HG02588 (cell line): ENCODE measurements around the gene PCNX1.
"Not testable (repeated sequence)": the region's sequence is repeated elsewhere in the genome, so short reads cannot be mapped to it uniquely, and the experiment has no call there.

ENCODE experiments used
- ATAC-seq: cut with Tn5 transposase; IDR thresholded peaks from one replicate; pipeline ENCODE4 v1.9.1; 2021; ENCODE audit warnings: mild to moderate bottlenecking, moderate library complexity; ENCODE audit not compliant: unreplicated experiment

PCNX1 gene

GRCh38 chr14:71063351-71063750, 156.1 kb downstream of the PCNX1 start:
- no peak for ATAC-seq

DNA sequence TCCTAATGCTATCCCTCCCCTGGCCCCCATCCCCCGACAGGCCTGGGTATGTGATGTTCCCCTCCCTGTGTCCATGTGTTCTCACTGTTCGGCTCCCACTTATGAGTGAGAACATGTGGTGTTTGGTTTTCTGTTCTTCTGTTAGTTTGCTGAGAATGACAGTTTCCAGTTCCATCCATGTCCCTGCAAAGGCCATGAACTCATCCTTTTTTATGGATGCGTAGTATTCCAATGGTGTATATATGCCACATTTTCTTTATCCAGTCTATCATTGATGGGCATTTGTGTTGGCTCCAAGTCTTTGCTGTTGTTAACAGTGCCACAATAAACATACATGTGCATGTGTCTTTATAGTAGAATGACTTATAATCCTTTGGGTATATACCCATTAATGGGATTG, 157.5 kb downstream of the PCNX1 start:
- not testable (repeated sequence) for ATAC-seq

DNA sequence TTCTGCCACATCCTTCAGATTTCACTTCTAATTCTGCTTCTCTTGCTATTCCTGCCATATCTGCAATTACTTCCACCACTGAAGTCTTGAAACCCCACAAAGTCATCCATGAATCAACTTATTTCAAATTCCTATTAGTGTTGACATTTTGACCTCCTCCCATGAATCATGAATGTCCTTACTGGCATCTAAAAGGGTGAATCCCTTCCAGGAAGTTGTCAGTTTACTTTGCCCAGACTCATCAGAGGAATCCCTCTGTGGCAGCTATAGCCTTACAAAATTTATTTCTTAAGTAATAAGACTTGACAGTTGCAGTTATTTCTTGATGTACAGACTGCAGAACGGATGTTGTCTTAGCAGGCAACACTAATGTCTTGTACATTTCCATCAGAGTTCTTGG, 162.9 kb downstream of the PCNX1 start:
- ATAC-seq: no peak

- no peak for ATAC-seq
Measured at GRCh38 chr14:71071042-71071441, 163.8 kb downstream of the PCNX1 start.

DNA sequence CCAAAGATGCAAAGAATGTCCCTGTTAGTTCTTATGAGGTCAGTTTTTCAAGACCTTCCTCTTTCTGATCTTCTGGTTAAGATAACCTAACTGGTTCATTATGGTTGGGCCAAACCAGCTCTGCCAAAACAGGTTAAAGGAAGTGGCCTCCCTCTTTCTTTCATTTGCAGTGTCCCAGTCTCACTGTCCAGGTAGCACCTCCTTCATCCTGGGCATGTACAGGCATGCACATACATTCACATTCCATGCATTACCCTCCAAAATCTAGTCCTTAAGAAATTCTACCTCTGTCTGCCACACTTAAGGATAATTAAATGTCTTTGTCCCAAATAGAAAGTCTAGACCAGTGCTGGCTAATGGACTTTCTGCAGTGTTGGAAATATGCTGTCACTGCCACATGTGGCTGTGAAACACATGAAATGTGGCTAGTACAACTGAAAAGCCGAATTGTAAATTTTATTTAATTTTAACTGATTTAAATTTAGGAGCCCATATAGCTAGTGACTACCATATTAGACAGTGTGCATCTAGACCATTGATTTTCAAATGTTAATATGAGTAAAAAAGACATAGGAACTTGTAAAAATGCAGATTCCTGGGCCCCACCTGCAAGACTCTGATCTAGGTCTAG, 169.3 kb downstream of the PCNX1 start:
- ATAC-seq: no peak

DNA sequence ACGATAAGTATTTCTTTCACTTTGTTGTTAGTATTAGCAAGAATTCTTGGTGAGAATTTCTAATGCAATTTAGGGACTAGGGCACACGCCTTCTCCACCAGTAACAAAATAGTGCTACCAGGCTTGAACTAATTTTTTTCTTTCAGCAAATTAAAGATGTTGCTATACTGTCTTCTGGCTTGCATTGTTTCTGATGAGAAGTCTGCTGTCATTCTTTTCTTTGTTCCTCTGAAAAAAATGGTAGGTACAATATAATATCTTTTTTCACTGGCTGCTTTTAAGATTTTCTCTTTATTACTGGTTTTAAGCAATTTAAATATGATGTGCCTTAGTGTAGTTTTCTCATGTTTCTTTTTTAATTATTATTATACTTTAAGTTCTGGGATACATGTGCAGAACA, 171.2 kb downstream of the PCNX1 start:
- ATAC-seq: no peak

DNA sequence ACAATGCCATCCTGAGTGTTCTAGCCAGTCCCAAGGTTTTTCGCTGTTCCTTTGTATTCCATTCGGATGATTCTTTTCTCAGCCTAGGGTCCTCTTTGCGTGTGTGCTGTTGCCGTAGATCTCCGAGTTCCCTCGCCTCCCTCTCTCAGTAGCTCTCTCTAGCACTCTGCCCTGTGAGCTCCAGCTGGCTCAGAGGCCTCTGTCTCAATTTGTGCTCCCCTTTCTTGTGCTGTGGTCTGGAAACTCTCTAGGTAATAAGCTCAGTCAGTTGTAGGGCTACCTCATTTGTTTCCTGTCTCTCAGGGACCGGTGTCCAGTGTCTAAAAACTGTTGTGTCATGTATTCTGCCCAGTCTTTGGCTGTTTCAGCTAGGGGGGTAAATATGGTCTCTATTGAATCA, 179.3 kb downstream of the PCNX1 start:
- no peak for ATAC-seq

GRCh38 chr14:71089971-71090370, 182.7 kb downstream of the PCNX1 start:
- no peak for ATAC-seq

DNA sequence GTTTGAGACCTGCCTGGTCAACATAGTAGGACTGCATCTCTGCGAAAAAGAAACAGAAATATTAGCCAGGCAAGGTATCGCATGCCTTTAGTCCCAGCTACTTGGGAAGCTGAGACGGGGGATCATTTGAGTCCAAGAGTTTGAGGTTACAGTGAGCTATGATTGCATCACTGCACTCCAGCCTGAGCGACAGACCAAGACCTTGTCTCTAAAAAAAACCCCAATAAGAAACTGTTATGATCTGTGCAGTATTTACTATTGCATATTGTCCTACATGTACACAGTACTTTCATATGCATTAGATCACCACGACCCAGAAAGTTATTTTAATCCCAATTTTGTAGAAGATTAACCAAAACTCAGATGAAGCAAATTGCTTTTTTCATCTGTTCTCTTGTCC, 187.5 kb downstream of the PCNX1 start:
- ATAC-seq: no peak

DNA sequence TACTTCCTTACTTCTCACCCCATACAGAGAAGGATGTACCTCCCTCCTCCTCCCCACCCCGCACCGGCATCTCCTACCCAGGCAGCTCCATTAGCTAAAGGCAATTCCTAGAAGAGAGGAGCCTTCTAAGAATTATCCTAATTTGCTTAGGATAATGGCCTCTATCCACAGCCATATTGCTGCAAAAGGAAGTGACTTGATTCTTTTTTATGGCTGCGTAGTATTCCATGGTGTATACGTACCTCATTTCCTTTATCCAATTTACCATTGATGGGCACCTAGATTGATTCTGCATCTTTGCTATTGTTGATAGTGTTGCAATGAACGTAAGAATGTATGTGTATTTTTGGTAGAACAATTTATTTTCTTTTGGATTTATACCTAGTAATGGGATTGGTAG, 189.7 kb downstream of the PCNX1 start:
- no peak for ATAC-seq

- no peak for ATAC-seq
Measured at GRCh38 chr14:71103662-71104484, 196.6 kb downstream of the PCNX1 start.

GRCh38 chr14:71105177-71105576, 197.9 kb downstream of the PCNX1 start:
- ATAC-seq: no peak

GRCh38 chr14:71107921-71108320, 200.7 kb downstream of the PCNX1 start:
- ATAC-seq: no peak

DNA sequence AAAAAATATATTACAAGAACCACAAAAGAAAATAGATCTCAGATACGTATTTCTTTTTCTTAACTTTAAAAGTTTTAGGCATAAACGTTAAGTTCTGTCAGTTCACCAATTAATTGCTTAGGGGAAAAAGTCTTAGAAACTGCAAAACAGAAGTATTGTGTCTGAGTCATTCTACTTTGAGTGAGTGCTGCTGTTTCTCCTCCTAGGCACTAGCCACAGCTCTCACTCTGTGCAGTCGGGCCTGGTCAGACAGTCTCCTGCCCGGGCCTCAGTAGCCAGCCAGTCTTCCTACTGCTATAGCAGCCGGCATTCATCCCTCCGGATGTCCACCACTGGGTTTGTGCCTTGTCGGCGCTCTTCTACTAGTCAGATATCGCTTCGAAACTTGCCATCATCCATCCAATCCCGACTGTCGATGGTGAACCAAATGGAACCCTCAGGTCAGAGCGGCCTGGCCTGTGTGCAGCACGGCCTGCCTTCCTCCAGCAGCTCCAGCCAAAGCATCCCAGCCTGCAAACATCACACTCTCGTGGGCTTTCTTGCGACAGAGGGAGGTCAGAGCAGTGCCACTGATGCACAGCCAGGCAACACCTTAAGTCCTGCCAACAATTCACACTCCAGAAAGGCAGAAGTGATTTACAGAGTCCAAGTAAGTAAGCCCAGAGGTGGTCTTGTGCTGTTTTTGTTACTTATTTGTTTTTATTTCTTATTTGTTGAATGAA, 201.3 kb downstream of the PCNX1 start:
- no peak for ATAC-seq

DNA sequence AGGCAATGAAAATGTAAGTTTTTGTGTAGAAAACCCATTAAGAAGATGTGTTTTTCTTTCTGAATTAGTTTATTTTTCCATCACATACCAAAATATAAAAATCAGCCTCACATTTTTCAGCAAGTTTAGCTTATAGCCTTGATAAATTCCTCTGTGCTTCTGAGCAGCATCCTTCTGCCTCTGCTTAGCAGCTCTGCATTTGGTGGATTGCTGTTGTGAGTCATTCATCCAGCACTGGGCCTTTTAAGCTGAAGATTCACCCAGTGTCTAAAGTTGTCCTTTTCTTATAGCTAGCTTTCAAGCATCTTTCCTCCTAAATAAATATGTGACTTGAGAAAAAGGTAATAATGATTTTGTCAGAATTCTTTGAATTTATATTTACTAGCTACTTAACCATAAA, 206.1 kb downstream of the PCNX1 start:
- ATAC-seq: no peak

DNA sequence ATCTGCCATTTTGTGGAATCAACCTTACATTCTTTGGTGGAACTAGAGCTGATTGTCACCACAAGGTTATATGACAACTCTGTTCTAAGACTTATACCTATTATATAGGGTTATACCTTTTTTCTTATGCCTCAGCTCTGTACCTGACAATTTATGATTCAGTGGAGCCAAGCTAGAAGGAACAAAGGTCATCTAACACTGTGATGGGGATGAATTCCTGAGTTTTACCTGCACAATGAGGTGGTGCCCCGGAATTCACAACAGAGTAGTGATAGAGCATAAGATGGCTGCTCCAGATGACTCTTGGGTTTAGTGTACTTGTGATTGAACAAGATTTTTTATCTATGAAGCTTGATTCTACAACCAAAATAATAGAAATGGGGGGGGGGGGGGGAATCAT, 207.3 kb downstream of the PCNX1 start:
- ATAC-seq: no peak

GRCh38 chr14:71115306-71115705, 208.0 kb downstream of the PCNX1 start:
- ATAC-seq: no peak

GRCh38 chr14:71115821-71116567, 208.7 kb downstream of the PCNX1 start:
- ATAC-seq: no peak

DNA sequence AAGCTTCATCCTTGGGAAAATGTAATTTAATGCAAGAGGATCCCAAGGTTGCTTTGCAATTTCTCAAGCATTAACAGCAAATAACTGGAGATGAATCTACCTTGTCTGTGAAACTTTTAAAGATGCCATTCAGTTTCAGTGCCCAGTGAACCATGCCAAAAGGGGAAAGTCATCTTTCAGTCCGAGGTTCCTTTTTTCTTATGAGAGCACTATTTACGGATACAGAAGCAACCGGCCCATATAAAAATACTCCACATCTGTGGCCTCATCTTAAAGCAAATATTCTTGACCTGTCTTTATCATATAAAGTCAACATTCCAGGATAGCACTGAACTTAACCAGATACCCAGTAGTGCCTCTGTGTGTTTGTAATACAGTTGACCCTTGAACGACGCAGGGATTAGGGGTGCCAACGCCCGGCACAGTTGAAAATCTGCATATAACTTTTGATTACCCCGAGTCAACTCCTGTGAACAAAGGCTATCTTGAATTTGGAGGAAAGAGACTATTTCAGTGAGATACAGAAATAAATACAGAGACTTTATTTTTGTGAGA, 209.4 kb downstream of the PCNX1 start:
- no peak for ATAC-seq

DNA sequence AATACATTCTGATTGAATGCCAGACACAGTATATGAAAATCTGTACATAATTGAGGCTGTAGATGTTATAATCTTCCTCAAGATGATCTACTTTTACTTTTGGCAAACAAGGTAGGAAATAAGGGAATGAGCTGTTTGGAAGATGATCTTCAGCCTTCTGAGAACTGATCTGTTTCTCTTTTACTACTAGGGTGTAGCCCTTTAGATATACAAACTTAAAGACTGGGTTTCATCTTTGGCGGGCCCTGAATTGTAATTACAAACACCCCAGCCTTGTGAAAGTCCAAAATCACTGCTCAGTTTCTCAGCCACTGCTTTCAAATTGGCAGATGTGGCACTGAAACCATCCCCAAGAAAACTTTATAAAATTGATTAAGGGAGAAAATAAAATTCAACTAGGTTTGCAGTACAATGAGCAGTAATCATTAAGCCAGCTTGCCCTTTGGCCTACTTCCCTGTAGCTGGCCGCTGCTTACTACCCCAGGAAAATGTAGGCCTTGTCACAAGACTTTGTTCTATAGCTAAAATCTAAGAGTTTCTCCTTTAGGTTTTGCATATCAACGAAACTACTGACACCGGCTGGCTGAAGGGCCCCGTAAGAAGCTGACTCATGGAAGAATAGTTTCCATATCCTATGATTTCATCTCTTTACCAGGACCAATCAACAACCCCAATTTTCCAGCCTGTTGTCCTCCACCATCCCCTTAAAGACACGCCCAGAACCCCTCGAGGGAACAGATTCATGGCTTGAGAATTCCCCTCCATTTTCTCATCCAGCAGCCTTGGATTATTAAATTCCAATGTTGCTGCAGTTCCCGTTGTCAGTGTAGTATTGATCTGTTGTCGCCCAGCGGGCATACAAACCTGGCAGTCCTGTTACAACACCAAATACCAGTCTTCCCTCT, 210.8 kb downstream of the PCNX1 start:
- ATAC-seq: no peak
